Hepatocyte (in vitro differentiated cells): ENCODE data around the gene RPGR. TPM values are rescaled to one million over a fixed set of nuclear protein-coding genes. Genes with fewer than 3 reads are reported as not detected.

ENCODE experiments used
- DNase-seq: peaks from one replicate; pipeline ENCODE4 v3.0.0-alpha.2; 2016; ENCODE audit warnings: low spot score
- H2AFZ ChIP-seq: fragments of 200-600 bp; sonication (generic); 2 replicates; pipeline ENCODE4 v1.6.0; 2016; ENCODE audit warnings: antibody characterized with exemption, mild to moderate bottlenecking
- H3K27ac ChIP-seq: fragments of 200-600 bp; sonication (generic); 2 replicates; pipeline ENCODE4 v1.5.1; 2016; ENCODE audit warnings: mild to moderate bottlenecking
- H3K27me3 ChIP-seq: fragments of 200-600 bp; sonication (generic); 2 replicates; pipeline ENCODE4 v1.6.1; 2016
- H3K36me3 ChIP-seq: fragments of 200-600 bp; sonication (generic); replicated peaks from 2 replicates; pipeline ENCODE4 v1.5.1; 2016; ENCODE audit warnings: low read depth; ENCODE audit not compliant: insufficient read depth
- H3K4me1 ChIP-seq: fragments of 200-600 bp; sonication (generic); 2 replicates; pipeline ENCODE4 v1.5.1; 2016; ENCODE audit warnings: mild to moderate bottlenecking, moderate library complexity; ENCODE audit not compliant: insufficient read depth
- H3K4me2 ChIP-seq: fragments of 200-600 bp; sonication (generic); 2 replicates; pipeline ENCODE4 v1.6.0; 2016
- H3K4me3 ChIP-seq: fragments of 200-600 bp; sonication (generic); 2 replicates; pipeline ENCODE4 v1.5.1; 2016; ENCODE audit warnings: mild to moderate bottlenecking
- H3K79me2 ChIP-seq: fragments of 200-600 bp; sonication (generic); 2 replicates; pipeline ENCODE4 v1.6.0; 2017; ENCODE audit warnings: mild to moderate bottlenecking
- H3K9me2 ChIP-seq: fragments of 200-600 bp; sonication (generic); replicated peaks from 2 replicates; pipeline ENCODE4 v1.6.0; 2017; ENCODE audit warnings: mild to moderate bottlenecking; ENCODE audit not compliant: insufficient read depth
- H3K9me3 ChIP-seq: fragments of 200-600 bp; sonication (generic); 2 replicates; pipeline ENCODE4 v1.5.1; 2016; ENCODE audit warnings: low read depth, mild to moderate bottlenecking
- H4K20me1 ChIP-seq: fragments of 200-600 bp; sonication (generic); 2 replicates; pipeline ENCODE4 v1.6.0; 2016; ENCODE audit warnings: mild to moderate bottlenecking; ENCODE audit not compliant: insufficient read depth, poor library complexity, severe bottlenecking
- EZH2 ChIP-seq: fragments of 200-600 bp; sonication (generic); IDR thresholded peaks from 2 replicates; pipeline ENCODE4 v1.6.1; 2016; ENCODE audit warnings: antibody characterized with exemption, mild to moderate bottlenecking, borderline replicate concordance
- EZH2phosphoT487 ChIP-seq: fragments of 200-600 bp; sonication (generic); IDR thresholded peaks from one replicate; pipeline ENCODE4 v1.6.1; 2018; ENCODE audit warnings: antibody characterized with exemption, mild to moderate bottlenecking, low read depth, moderate library complexity; ENCODE audit not compliant: unreplicated experiment, severe bottlenecking
- WGBS: methylation state at CpG from one replicate; pipeline ENCODE4 v1.1.6; 2016; ENCODE audit warnings: low lambda C conversion rate; ENCODE audit errors: missing lambda C conversion rate; 5-methylcytosine and 5-hydroxymethylcytosine counted together
- polyA plus RNA-seq: library from polyadenylated mRNA; unstranded; fragments of >200 nt; fragmentation: Nextera tagmentation; extraction: Ambion mirVana; gene quantifications from 2 replicates; pipeline ENCODE4 v1.2.1, GENCODE V29; 2016
- total RNA-seq: library from RNA; depleted of rRNA; stranded (reverse); fragments of >200 nt; gene quantifications from 2 replicates; pipeline ENCODE4 v1.2.3, GENCODE V29; 2014
- TF ChIP-seq, protein P1 (sequence below): fragments of 200-600 bp; sonication (generic); IDR thresholded peaks from 2 replicates; pipeline ENCODE4 v1.5.1; 2016; ENCODE audit warnings: antibody characterized with exemption, mild to moderate bottlenecking; ENCODE audit not compliant: poor library complexity

RPGR gene
- total and polyA plus RNA-seq, 2 experiments from 2014 or later = 7.2 to 15.9 TPM

DNA sequence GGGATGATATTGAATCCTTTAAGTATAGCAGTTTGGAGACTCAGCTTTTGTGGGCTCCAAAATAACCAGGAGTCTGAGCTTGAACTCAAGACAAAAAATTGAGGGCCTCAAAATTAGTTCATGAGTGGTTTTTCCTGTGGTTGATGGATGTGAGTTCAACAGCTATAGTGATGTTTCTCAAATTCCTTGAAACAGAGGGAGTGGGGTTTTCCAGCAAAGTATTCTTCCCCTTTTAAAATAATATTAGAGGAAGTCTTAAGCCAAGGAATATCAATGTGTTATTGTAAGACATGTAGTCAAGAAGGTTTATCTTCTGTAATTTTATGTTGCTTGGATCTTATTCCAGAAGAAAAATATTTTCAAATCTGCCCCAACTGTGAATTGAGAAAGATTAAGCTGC lies 35.7 kb upstream of the RPGR start:
- TF ChIP-seq, protein P1, sequence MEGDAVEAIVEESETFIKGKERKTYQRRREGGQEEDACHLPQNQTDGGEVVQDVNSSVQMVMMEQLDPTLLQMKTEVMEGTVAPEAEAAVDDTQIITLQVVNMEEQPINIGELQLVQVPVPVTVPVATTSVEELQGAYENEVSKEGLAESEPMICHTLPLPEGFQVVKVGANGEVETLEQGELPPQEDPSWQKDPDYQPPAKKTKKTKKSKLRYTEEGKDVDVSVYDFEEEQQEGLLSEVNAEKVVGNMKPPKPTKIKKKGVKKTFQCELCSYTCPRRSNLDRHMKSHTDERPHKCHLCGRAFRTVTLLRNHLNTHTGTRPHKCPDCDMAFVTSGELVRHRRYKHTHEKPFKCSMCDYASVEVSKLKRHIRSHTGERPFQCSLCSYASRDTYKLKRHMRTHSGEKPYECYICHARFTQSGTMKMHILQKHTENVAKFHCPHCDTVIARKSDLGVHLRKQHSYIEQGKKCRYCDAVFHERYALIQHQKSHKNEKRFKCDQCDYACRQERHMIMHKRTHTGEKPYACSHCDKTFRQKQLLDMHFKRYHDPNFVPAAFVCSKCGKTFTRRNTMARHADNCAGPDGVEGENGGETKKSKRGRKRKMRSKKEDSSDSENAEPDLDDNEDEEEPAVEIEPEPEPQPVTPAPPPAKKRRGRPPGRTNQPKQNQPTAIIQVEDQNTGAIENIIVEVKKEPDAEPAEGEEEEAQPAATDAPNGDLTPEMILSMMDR = no peak
- no peak for TF ChIP-seq EZH2
- no peak for TF ChIP-seq EZH2phosphoT487

DNA sequence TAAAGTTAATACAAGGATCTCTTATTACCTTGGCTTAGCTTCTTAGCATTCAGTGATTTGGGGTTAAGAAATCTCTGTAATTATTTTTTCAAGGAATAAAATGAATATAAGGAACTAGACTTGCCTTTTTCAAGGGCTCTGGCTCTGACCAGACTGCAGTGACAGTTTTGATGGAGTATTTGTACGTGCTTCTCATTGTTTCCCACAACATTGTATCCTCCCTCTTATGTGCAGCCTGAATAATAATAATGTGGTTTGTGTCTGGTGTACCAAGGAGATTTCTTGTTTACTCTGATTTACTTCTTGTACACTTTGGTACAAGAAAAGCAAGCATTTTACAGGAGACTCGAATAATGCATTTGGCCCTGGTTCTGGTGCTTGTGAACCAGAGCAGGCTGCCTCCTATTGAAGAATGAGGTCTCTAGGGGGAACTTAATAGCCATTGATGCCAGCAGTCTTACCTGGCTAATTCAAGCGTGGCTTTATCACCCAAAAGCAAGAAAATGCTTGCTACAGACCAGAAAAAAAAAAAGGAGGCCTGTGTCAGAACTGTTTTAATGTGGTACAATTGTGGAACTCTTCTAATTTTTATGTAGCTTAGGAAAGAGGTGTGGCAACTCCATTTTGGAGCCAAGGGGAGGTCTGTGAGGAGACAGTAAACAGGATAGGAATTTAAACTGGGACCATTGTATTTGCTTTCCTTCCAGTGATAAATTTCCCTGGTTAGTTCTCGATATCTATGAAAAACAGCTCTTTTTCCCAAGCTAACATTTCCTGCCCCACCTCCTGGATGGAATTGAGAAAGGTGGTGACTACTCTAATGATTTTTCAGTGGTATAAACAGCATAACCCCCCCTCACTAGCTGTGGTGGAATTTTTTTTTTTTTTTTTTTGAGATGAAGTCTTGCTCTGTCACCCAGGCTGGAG lies 30.7 kb upstream of the RPGR start:
- 42% methylated on average over 4 of the region's 4 CpGs for WGBS

More for the DNA sequence above, 35.7 kb upstream of the RPGR start:
- Histone ChIP-seq H3K79me2 (no peaks in the 10 kb centered on the region), H3K9me2 (no peaks in the 10 kb centered on the region), H2AFZ (no peak overlapping the region), H3K4me2 (no peak overlapping the region), H3K27me3 (no peaks in the 10 kb centered on the region), H3K27ac (no peak overlapping the region), H3K9me3 (no peaks in the 10 kb centered on the region), H4K20me1 (no peaks in the 10 kb centered on the region), H3K36me3 (no peaks in the 10 kb centered on the region), H3K4me1 (no peaks in the 10 kb centered on the region), H3K4me3 (no peak overlapping the region)
- DNase-seq = no peak

DNA sequence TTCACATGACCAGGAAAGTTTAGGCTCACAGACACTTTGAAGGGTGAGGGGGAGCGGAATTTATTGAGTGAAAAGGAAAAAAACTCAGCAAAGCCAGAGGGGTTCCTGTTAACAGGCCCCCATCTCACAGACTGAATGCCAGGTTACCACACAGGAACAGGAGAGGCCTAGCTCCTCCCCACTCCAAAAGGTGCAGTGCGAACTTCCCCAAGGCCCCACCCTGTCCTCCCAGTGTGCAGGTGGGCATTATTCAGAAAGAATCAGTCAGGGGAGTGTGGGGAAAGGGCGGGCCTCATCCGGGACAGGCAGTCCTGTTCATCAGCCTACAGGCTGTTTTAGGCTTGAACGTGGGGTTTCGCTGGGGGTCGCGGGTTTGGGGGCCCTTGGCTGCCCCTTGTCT lies 29.1 kb upstream of the RPGR start:
- no peak overlapping the region for H3K4me2 ChIP-seq
- WGBS = 72% methylated on average over 8 of the region's 8 CpGs
- no peak overlapping the region for H3K27ac ChIP-seq
- TF ChIP-seq EZH2phosphoT487 (no peak), EZH2 (no peak)
- TF ChIP-seq, protein P1 = no peak
- DNase-seq = no peak
- no peaks in the 10 kb centered on the region for H3K9me2 ChIP-seq
- no peaks in the 10 kb centered on the region for H3K36me3 ChIP-seq
- H2AFZ ChIP-seq = no peak overlapping the region
- H3K27me3 ChIP-seq = no peaks in the 10 kb centered on the region
- H4K20me1 ChIP-seq = no peaks in the 10 kb centered on the region
- no peaks in the 10 kb centered on the region for H3K79me2 ChIP-seq
- H3K4me1 ChIP-seq = no peaks in the 10 kb centered on the region
- H3K9me3 ChIP-seq = no peaks in the 10 kb centered on the region
- no peak overlapping the region for H3K4me3 ChIP-seq

More for the DNA sequence above, 30.7 kb upstream of the RPGR start:
- H3K9me2 ChIP-seq = no peaks in the 10 kb centered on the region
- no peaks in the 10 kb centered on the region for H3K79me2 ChIP-seq
- no peaks in the 10 kb centered on the region for H4K20me1 ChIP-seq
- no peak overlapping the region for H3K4me3 ChIP-seq
- H3K36me3 ChIP-seq = no peaks in the 10 kb centered on the region
- no peak overlapping the region for H3K27ac ChIP-seq
- no peak for DNase-seq
- H3K4me2 ChIP-seq = no peak overlapping the region
- no peaks in the 10 kb centered on the region for H3K27me3 ChIP-seq
- TF ChIP-seq EZH2phosphoT487 (no peak), EZH2 (no peak)
- TF ChIP-seq, protein P1 = no peak
- H2AFZ ChIP-seq = no peak overlapping the region
- H3K4me1 ChIP-seq = no peaks in the 10 kb centered on the region
- no peaks in the 10 kb centered on the region for H3K9me3 ChIP-seq
